DND-41 (cell line): ENCODE data around the gene WDPCP.

Experiments used
- ATAC-seq: fragments of 200-7000 bp; cut with Tn5 transposase; 3 replicates; pipeline ENCODE4 v1.9.1; 2021; ENCODE audit warnings: low read depth; ENCODE audit not compliant: insufficient read depth
- DNase-seq: peaks from one replicate; pipeline ENCODE4 v3.0.0-alpha.2; 2020
- H2AFZ ChIP-seq: 2 replicates; pipeline ENCODE4 v1.6.0; 2012; ENCODE audit warnings: low read depth, low read length
- H3K27ac ChIP-seq: 2 replicates; pipeline ENCODE4 v1.5.1; 2012; ENCODE audit warnings: low read length, inconsistent platforms
- H3K27me3 ChIP-seq: fragments of 200-600 bp; sonication (generic); 2 replicates; pipeline ENCODE4 v1.6.0; 2012; ENCODE audit warnings: low read length, mild to moderate bottlenecking, inconsistent platforms; ENCODE audit not compliant: insufficient read depth, poor library complexity
- H3K36me3 ChIP-seq: 2 replicates; pipeline ENCODE4 v1.5.1; 2012; ENCODE audit warnings: low read length, inconsistent platforms; ENCODE audit not compliant: insufficient read depth
- H3K4me1 ChIP-seq: 2 replicates; pipeline ENCODE4 v1.5.1; 2012; ENCODE audit warnings: mild to moderate bottlenecking, low read length; ENCODE audit not compliant: insufficient read depth
- H3K4me2 ChIP-seq: 2 replicates; pipeline ENCODE4 v1.6.0; 2012; ENCODE audit warnings: mild to moderate bottlenecking, moderate library complexity, low read length, inconsistent platforms; ENCODE audit not compliant: insufficient read depth
- H3K4me3 ChIP-seq, 2 experiments: fragments of 200-600 bp in 1 of 2; shearing (Covaris generic) in 1 of 2; 2 replicates each; pipeline ENCODE4 v1.5.1; 2012 to 2016; ENCODE audit warnings: inconsistent platforms in 2 of 2, low read length in 2 of 2, mild to moderate bottlenecking in 2 of 2, low read depth in 1 of 2, moderate library complexity in 1 of 2
- H3K79me2 ChIP-seq: 2 replicates; pipeline ENCODE4 v1.6.0; 2012; ENCODE audit warnings: low read length, inconsistent platforms; ENCODE audit not compliant: insufficient read depth
- H3K9ac ChIP-seq: 2 replicates; pipeline ENCODE4 v1.6.0; 2012; ENCODE audit warnings: low read depth, mild to moderate bottlenecking, inconsistent platforms, low read length, moderate library complexity
- H3K9me3 ChIP-seq: 2 replicates; pipeline ENCODE4 v1.5.1; 2012; ENCODE audit warnings: low read length, moderate library complexity, mild to moderate bottlenecking, inconsistent platforms; ENCODE audit not compliant: insufficient read depth, severe bottlenecking
- H4K20me1 ChIP-seq: 2 replicates; pipeline ENCODE4 v1.6.0; 2012; ENCODE audit warnings: low read length; ENCODE audit not compliant: insufficient read depth
- EZH2 ChIP-seq: IDR thresholded peaks from 3 replicates; pipeline ENCODE4 v1.6.1; 2012; ENCODE audit warnings: borderline replicate concordance, low read depth, mild to moderate bottlenecking, moderate library complexity, low read length, inconsistent platforms; ENCODE audit not compliant: severe bottlenecking
- TF ChIP-seq, protein P1 (sequence below): IDR thresholded peaks from 2 replicates; pipeline ENCODE4 v1.5.1; 2012; ENCODE audit warnings: borderline replicate concordance, low read length, moderate library complexity, mild to moderate bottlenecking; ENCODE audit not compliant: poor library complexity, severe bottlenecking; ENCODE audit errors: extremely low read depth

WDPCP gene

DNA sequence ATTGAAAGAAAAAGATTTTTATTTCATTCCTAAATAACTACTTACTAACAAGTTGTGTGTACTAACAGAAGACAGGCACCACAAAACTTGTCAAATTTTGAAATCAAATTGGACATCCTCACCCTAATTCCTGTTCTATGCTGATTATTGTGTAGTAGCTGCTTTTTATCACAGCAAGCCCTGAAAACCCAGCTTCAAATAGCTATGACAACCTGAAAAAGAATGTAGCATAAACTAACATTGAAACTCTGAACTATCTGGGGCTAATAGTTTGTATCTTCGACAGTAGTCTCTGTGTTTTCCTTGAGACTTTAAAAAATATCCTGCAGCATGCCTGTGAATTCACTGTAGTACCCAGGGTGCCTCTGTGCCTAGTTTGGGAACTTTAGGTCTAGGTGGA lies 122.6 kb downstream of the WDPCP start:
- Histone ChIP-seq H2AFZ (no peak overlapping the region), H3K27me3 (no peaks in the 10 kb centered on the region), H3K9ac (no peak overlapping the region), H3K4me1 (no peaks in the 10 kb centered on the region), H4K20me1 (no peaks in the 10 kb centered on the region), H3K4me3 (no peak overlapping the region), H3K9me3 (no peaks in the 10 kb centered on the region), H3K4me2 (no peak overlapping the region), H3K36me3 (peaks cover 6% of the 10 kb centered on the region; the same call in 1 of the 2 replicates), H3K27ac (no peak overlapping the region), H3K79me2 (no peaks in the 10 kb centered on the region)
- no peak for TF ChIP-seq EZH2
- TF ChIP-seq, protein P1, sequence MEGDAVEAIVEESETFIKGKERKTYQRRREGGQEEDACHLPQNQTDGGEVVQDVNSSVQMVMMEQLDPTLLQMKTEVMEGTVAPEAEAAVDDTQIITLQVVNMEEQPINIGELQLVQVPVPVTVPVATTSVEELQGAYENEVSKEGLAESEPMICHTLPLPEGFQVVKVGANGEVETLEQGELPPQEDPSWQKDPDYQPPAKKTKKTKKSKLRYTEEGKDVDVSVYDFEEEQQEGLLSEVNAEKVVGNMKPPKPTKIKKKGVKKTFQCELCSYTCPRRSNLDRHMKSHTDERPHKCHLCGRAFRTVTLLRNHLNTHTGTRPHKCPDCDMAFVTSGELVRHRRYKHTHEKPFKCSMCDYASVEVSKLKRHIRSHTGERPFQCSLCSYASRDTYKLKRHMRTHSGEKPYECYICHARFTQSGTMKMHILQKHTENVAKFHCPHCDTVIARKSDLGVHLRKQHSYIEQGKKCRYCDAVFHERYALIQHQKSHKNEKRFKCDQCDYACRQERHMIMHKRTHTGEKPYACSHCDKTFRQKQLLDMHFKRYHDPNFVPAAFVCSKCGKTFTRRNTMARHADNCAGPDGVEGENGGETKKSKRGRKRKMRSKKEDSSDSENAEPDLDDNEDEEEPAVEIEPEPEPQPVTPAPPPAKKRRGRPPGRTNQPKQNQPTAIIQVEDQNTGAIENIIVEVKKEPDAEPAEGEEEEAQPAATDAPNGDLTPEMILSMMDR: no peak
- ATAC-seq: no peak
- DNase-seq: no peak

DNA sequence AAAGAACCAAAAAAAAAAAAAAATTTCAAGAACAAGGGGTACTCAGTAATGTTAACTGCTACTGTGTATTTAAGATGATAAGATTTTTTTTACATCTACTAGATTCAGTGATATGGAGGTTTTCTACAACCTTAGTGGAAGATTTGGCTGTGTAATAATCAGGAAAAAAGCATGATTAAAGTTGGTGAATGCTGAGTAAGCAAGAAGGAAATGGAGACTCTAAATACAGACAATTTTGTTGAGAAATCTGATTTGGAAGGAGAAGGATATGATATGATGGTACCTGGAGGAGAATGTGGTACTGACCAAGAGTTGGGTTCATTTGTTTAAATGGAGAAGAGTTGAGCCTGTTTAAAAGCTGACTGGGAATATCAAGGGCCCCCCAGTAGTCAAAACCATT lies 125.1 kb downstream of the WDPCP start:
- H3K4me2 ChIP-seq: no peak overlapping the region
- no peak overlapping the region for H2AFZ ChIP-seq
- peaks cover 6% of the 10 kb centered on the region; the same call in 1 of the 2 replicates for H3K36me3 ChIP-seq
- H3K27me3 ChIP-seq: no peaks in the 10 kb centered on the region
- H3K4me3 ChIP-seq: no peak overlapping the region
- ATAC-seq (no peak), DNase-seq (no peak)
- H4K20me1 ChIP-seq: no peaks in the 10 kb centered on the region
- no peaks in the 10 kb centered on the region for H3K79me2 ChIP-seq
- H3K4me1 ChIP-seq: no peaks in the 10 kb centered on the region
- no peak overlapping the region for H3K9ac ChIP-seq
- TF ChIP-seq, protein P1: no peak
- no peak for TF ChIP-seq EZH2
- H3K27ac ChIP-seq: no peak overlapping the region
- H3K9me3 ChIP-seq: no peaks in the 10 kb centered on the region

DNA sequence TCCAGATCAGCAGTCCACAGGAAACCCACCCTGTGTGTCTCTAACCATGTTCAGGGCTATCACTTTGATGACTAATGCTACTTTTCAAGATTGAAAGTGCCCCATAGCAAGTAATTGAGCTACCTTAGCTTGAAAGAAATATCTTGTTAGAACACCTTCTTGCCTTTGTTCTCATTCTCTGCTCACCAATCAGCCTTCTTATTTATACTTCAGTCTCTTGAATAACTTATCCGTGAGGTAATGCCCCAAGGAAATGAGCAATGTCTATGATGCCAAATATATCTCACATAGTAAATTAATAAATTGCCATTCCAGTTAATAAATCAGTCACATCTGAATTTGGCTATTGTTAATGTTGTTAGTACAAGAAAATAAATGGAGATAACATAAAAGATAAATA lies 141.6 kb downstream of the WDPCP start:
- no peak overlapping the region for H3K9ac ChIP-seq
- no peaks in the 10 kb centered on the region for H3K9me3 ChIP-seq
- no peaks in the 10 kb centered on the region for H3K27me3 ChIP-seq
- no peak overlapping the region for H3K4me2 ChIP-seq
- H3K27ac ChIP-seq: no peak overlapping the region
- ATAC-seq: no peak
- no peaks in the 10 kb centered on the region for H3K4me1 ChIP-seq
- H4K20me1 ChIP-seq: no peaks in the 10 kb centered on the region
- no peak for DNase-seq
- no peaks in the 10 kb centered on the region for H3K79me2 ChIP-seq
- no peak overlapping the region for H2AFZ ChIP-seq
- TF ChIP-seq EZH2: no peak
- TF ChIP-seq, protein P1: no peak
- H3K36me3 ChIP-seq: no peaks in the 10 kb centered on the region
- H3K4me3 ChIP-seq: no peak overlapping the region

DNA sequence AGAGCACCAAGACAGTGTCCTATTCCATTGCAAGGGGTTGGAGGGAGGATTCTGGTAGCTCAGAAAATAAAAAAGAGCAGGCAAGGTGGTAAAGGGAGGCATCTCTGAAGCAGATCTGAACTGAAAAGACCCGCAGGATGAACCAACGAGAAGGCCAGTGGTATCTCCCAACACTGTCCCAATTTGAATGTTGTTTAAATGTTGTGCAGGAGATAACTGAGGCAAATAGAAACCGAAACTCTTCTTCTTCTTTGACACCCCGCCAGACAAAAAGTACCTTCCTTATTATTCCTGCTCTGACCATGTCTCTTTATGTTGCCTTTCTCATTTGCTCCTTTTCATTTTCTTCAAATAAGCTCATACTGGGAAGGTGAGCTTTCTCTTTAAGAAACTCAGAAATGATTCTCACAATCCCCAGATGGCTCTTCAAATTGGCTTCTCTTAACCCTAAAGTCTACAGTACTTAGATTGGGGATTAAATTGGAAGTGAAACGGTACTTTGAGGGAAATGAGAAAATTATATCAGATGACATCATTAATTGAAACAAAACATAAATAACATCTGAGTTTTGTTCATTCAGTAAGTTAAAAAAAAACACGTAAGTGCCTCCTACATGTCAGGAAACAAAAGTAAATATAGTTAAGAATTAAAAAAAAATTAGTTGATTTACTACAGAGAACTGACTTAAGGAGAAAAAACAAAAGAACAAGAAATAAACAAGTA lies 143.6 kb downstream of the WDPCP start:
- TF ChIP-seq, protein P1: no peak
- TF ChIP-seq EZH2: no peak
- Histone ChIP-seq H2AFZ (no peak overlapping the region), H3K36me3 (no peaks in the 10 kb centered on the region), H3K79me2 (no peaks in the 10 kb centered on the region), H3K27ac (no peak overlapping the region), H3K4me3 (no peak overlapping the region), H4K20me1 (no peaks in the 10 kb centered on the region), H3K9me3 (no peaks in the 10 kb centered on the region), H3K4me2 (no peak overlapping the region), H3K27me3 (no peaks in the 10 kb centered on the region), H3K4me1 (no peaks in the 10 kb centered on the region), H3K9ac (no peak overlapping the region)
- no peak for DNase-seq
- ATAC-seq: no peak
